Liver (tissue), 3 donors: ENCODE data around the gene PAQR9.

Experiments
- CTCF ChIP-seq: fragments of 150-350 bp; IDR thresholded peaks from 2 replicates; pipeline ENCODE4 v1.5.1; 2017; ENCODE audit warnings: improper control_type of control experiment, low read depth, low read length; ENCODE audit not compliant: missing input control
- EGR1 ChIP-seq, 2 donors: IDR thresholded peaks; 2 replicates each; pipeline ENCODE4 v1.6.1; 2016 to 2018; ENCODE audit warnings: antibody characterized with exemption in 2 of 2, low read depth in 2 of 2
- FOXA1 ChIP-seq: IDR thresholded peaks from 2 replicates; pipeline ENCODE4 v1.6.1; 2016; ENCODE audit warnings: antibody characterized with exemption
- FOXA2 ChIP-seq: IDR thresholded peaks from 2 replicates; pipeline ENCODE4 v1.6.1; 2016; ENCODE audit warnings: antibody characterized with exemption
- GABPA ChIP-seq, 2 donors: IDR thresholded peaks in 1 of 2; conservative IDR thresholded peaks in 1 of 2; 2 replicates each; pipeline ENCODE4 v1.6.1; 2016; ENCODE audit warnings: antibody characterized with exemption in 2 of 2, mild to moderate bottlenecking in 1 of 2, moderate library complexity in 1 of 2
- HNF4A ChIP-seq, 2 donors: conservative IDR thresholded peaks; 2 replicates each; pipeline ENCODE4 v1.6.1; 2016; ENCODE audit warnings: antibody characterized with exemption in 2 of 2, mild to moderate bottlenecking in 2 of 2
- JUND ChIP-seq, 2 donors: IDR thresholded peaks; 2 replicates each; pipeline ENCODE4 v1.6.1; 2016; ENCODE audit warnings: antibody characterized with exemption in 2 of 2
- MAX ChIP-seq: IDR thresholded peaks from 2 replicates; pipeline ENCODE4 v1.6.1; 2016; ENCODE audit warnings: antibody characterized with exemption
- RAD21 ChIP-seq, 2 donors: IDR thresholded peaks; 2 replicates each; pipeline ENCODE4 v1.6.1; 2016; ENCODE audit warnings: antibody characterized with exemption in 2 of 2, mild to moderate bottlenecking in 2 of 2
- RXRA ChIP-seq, 2 donors: IDR thresholded peaks; 2 replicates each; pipeline ENCODE4 v1.6.1; 2017 to 2018; ENCODE audit warnings: antibody characterized with exemption in 2 of 2, mild to moderate bottlenecking in 1 of 2
- SP1 ChIP-seq: IDR thresholded peaks from 2 replicates; pipeline ENCODE4 v1.6.1; 2018; ENCODE audit warnings: antibody characterized with exemption, mild to moderate bottlenecking
- TAF1 ChIP-seq: conservative IDR thresholded peaks from 2 replicates; pipeline ENCODE4 v1.6.1; 2016; ENCODE audit warnings: antibody characterized with exemption, mild to moderate bottlenecking
- ZBTB33 ChIP-seq: IDR thresholded peaks from 2 replicates; pipeline ENCODE4 v1.6.1; 2016; ENCODE audit warnings: antibody characterized with exemption
- TF ChIP-seq, protein P1 (sequence below): IDR thresholded peaks from 2 replicates; pipeline ENCODE4 v1.6.1; 2016; ENCODE audit warnings: antibody characterized with exemption, mild to moderate bottlenecking
- donor health status: healthy.
- donor health status: healthy.

GRCh38 chr3:142923694-142924093 lies 39.8 kb downstream of the PAQR9 start:
- TF ChIP-seq CTCF = no peak
- TF ChIP-seq MAX = no peak
- no peak for TF ChIP-seq EGR1 (IDR thresholded peaks at IDR 0.05; ENCODE audit: low read depth in 2 of 2)
- TF ChIP-seq, protein P1, sequence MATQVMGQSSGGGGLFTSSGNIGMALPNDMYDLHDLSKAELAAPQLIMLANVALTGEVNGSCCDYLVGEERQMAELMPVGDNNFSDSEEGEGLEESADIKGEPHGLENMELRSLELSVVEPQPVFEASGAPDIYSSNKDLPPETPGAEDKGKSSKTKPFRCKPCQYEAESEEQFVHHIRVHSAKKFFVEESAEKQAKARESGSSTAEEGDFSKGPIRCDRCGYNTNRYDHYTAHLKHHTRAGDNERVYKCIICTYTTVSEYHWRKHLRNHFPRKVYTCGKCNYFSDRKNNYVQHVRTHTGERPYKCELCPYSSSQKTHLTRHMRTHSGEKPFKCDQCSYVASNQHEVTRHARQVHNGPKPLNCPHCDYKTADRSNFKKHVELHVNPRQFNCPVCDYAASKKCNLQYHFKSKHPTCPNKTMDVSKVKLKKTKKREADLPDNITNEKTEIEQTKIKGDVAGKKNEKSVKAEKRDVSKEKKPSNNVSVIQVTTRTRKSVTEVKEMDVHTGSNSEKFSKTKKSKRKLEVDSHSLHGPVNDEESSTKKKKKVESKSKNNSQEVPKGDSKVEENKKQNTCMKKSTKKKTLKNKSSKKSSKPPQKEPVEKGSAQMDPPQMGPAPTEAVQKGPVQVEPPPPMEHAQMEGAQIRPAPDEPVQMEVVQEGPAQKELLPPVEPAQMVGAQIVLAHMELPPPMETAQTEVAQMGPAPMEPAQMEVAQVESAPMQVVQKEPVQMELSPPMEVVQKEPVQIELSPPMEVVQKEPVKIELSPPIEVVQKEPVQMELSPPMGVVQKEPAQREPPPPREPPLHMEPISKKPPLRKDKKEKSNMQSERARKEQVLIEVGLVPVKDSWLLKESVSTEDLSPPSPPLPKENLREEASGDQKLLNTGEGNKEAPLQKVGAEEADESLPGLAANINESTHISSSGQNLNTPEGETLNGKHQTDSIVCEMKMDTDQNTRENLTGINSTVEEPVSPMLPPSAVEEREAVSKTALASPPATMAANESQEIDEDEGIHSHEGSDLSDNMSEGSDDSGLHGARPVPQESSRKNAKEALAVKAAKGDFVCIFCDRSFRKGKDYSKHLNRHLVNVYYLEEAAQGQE = no peak
- no peak for TF ChIP-seq FOXA2
- TF ChIP-seq RXRA (IDR thresholded peaks at IDR 0.05) = no peak
- no peak for TF ChIP-seq FOXA1
- no peak for TF ChIP-seq JUND (IDR thresholded peaks at IDR 0.05)
- TF ChIP-seq ZBTB33 = no peak
- TF ChIP-seq GABPA (IDR thresholded peaks at IDR 0.05 in 1 of 2, conservative IDR thresholded peaks at IDR 0.05 in 1 of 2) = no peak
- TF ChIP-seq TAF1 = no peak
- TF ChIP-seq SP1 = no peak
- TF ChIP-seq HNF4A (conservative IDR thresholded peaks at IDR 0.05) = no peak
- no peak for TF ChIP-seq RAD21 (IDR thresholded peaks at IDR 0.05)
